GM12878 (cell line): ENCODE results near the gene HMCN2. TPM values are rescaled to one million over a fixed set of nuclear protein-coding genes. Genes with fewer than 3 reads are reported as not detected.

ENCODE experiments used
- ATAC-seq: fragments of 200-7000 bp; cut with Tn5 transposase; 3 replicates; pipeline ENCODE4 v1.9.1; 2020; ENCODE audit warnings: mild to moderate bottlenecking, moderate library complexity
- BruUV-seq: library from RNA; stranded (reverse); fragments of 400-500 nt; replicated peaks from 2 replicates; lab custom pipeline; 2021; lab: Mats Ljungman, UMichigan
- CTCF ChIA-PET: fragments of 300-600 bp; sonication (Branson Sonifier 250); formaldehyde crosslinking; extraction: SDS; loops from one replicate; lab custom pipeline; 2021; ENCODE audit warnings: inconsistent platforms; lab: Yijun Ruan, JAX
- POLR2A ChIA-PET: fragments of 350-600 bp; formaldehyde crosslinking; extraction: SDS; loops from one replicate; lab custom pipeline; 2021; ENCODE audit warnings: inconsistent platforms; lab: Charles Lee
- RAD21 ChIA-PET: fragments of 300-600 bp; sonication (Branson Sonifier 250); formaldehyde crosslinking; loops from one replicate; lab custom pipeline; 2023; ENCODE audit warnings: antibody characterized with exemption; ENCODE audit not compliant: unreplicated experiment; lab: Charles Lee
- SMC1A ChIA-PET: fragments of 300-600 bp; sonication (Branson Sonifier 250); formaldehyde crosslinking; loops from one replicate; lab custom pipeline; 2023; ENCODE audit not compliant: unreplicated experiment, uncharacterized antibody; lab: Charles Lee
- DNase-seq: peaks from one replicate; pipeline ENCODE4 v3.0.0-alpha.2; 2011; ENCODE audit warnings: low read depth, low spot score
- FAIRE-seq: peaks from 3 replicates; lab custom pipeline; 2011; peaks lifted over from hg19 to GRCh38; lab: Jason Lieb, UNC
- H2AFZ ChIP-seq: 2 replicates; pipeline ENCODE4 v1.6.0; 2011; ENCODE audit warnings: low read depth, low read length, control low read depth; ENCODE audit not compliant: control insufficient read depth
- H3K27ac ChIP-seq: 2 replicates; pipeline ENCODE4 v1.5.1; 2011; ENCODE audit warnings: control low read depth; ENCODE audit not compliant: control insufficient read depth, insufficient read depth
- H3K27me3 ChIP-seq, 2 experiments: replicated peaks in 1 of 2; 2 replicates each; pipeline versions ENCODE4 v1.6.0 to v1.6.1; 2011; ENCODE audit warnings: low read length in 1 of 2; ENCODE audit not compliant: control insufficient read depth in 2 of 2, insufficient read depth in 2 of 2
- H3K36me3 ChIP-seq, 2 experiments: 2 replicates each; pipeline ENCODE4 v1.5.1; 2011; ENCODE audit warnings: low read length in 1 of 2; ENCODE audit not compliant: control insufficient read depth in 2 of 2, insufficient read depth in 2 of 2
- H3K4me1 ChIP-seq: 2 replicates; pipeline ENCODE4 v1.6.1; 2011; ENCODE audit warnings: mild to moderate bottlenecking, low read length, moderate library complexity, mixed read lengths; ENCODE audit not compliant: control insufficient read depth, insufficient read depth
- H3K4me2 ChIP-seq: 2 replicates; pipeline ENCODE4 v1.6.0; 2011; ENCODE audit warnings: control low read depth; ENCODE audit not compliant: control insufficient read depth, insufficient read depth
- H3K4me3 ChIP-seq: fragments of 200-600 bp; sonication (generic); 2 replicates; pipeline ENCODE4 v1.5.1; 2016
- H3K79me2 ChIP-seq: 2 replicates; pipeline ENCODE4 v1.6.0; 2011; ENCODE audit warnings: low read length; ENCODE audit not compliant: control insufficient read depth, insufficient read depth
- H3K9ac ChIP-seq: 2 replicates; pipeline ENCODE4 v1.8.0; 2011; ENCODE audit warnings: low read length, control low read depth, mixed read lengths; ENCODE audit not compliant: control insufficient read depth, insufficient read depth
- H3K9me3 ChIP-seq: replicated peaks from 3 replicates; pipeline ENCODE4 v1.5.1; 2011; ENCODE audit warnings: mild to moderate bottlenecking, low read length; ENCODE audit not compliant: control insufficient read depth, insufficient read depth
- H4K20me1 ChIP-seq: 2 replicates; pipeline ENCODE4 v1.6.0; 2011; ENCODE audit not compliant: control insufficient read depth, insufficient read depth
- CREM ChIP-seq: IDR thresholded peaks from 2 replicates; pipeline ENCODE4 v1.6.1; 2014; ENCODE audit warnings: antibody characterized with exemption, low read depth
- IKZF1 ChIP-seq: fragments of 450-650 bp; conservative IDR thresholded peaks from 2 replicates; pipeline ENCODE4 v1.6.1; 2017; ENCODE audit warnings: antibody characterized with exemption, mild to moderate bottlenecking
- IRF5 ChIP-seq: fragments of 450-650 bp; IDR thresholded peaks from 2 replicates; pipeline ENCODE4 v1.6.1; 2017; ENCODE audit warnings: borderline replicate concordance
- NR2C1 ChIP-seq: fragments of 450-650 bp; IDR thresholded peaks from 2 replicates; pipeline ENCODE4 v1.6.1; 2017; ENCODE audit warnings: antibody characterized with exemption, mild to moderate bottlenecking, moderate library complexity
- RCOR1 ChIP-seq: conservative IDR thresholded peaks from 2 replicates; pipeline ENCODE4 v1.6.1; 2012; ENCODE audit warnings: low read depth, low read length, improper control_type of control experiment
- RELA ChIP-seq: fragments of 450-650 bp; IDR thresholded peaks from 2 replicates; pipeline ENCODE4 v1.8.0; 2014; ENCODE audit warnings: borderline replicate concordance; ENCODE audit not compliant: partially characterized antibody
- ZBTB4 ChIP-seq: fragments of 450-650 bp; formaldehyde crosslinking; IDR thresholded peaks from 2 replicates; pipeline ENCODE4 v1.4.0; 2022; ENCODE audit warnings: mild to moderate bottlenecking, moderate library complexity
- ZNF207 ChIP-seq: fragments of 450-650 bp; IDR thresholded peaks from 2 replicates; pipeline ENCODE4 v1.6.1; 2014; ENCODE audit warnings: antibody characterized with exemption, mild to moderate bottlenecking, borderline replicate concordance
- WGBS: methylation state at CpG from one replicate; pipeline ENCODE4 v1.1.6; 2016; ENCODE audit warnings: low lambda C conversion rate; ENCODE audit not compliant: insufficient replicate concordance, insufficient coverage; ENCODE audit errors: missing lambda C conversion rate; 5-methylcytosine and 5-hydroxymethylcytosine counted together
- in situ Hi-C: fragments of 300-500 bp; cut with MboI; formaldehyde crosslinking; loops from 9 replicates; pipeline ENCODE4 v1.14.3; 2018; ENCODE audit warnings: mixed read lengths
- intact Hi-C: fragments of 100-400 bp; cut with micrococcal nuclease; formaldehyde crosslinking; loops from one replicate; pipeline ENCODE4 v1.14.2; 2022; ENCODE audit not compliant: unreplicated experiment
- polyA plus RNA-seq, 11 experiments: library from polyadenylated mRNA; depleted of rRNA in 4 of 11; unstranded in 6 of 11; stranded (reverse) in 5 of 11; fragments of >200 nt; fragmentation: Nextera tagmentation in 4 of 11; fragmentation: Illumina TruSeq in 1 of 11; extraction: Ambion mirVana in 4 of 11; extraction: Trizol in 1 of 11; gene quantifications; 1 replicate in 1 of 11; 2 replicates in 10 of 11; pipeline versions ENCODE4 v1.2.1 to v1.2.3, GENCODE V29; 2011 to 2016; ENCODE audit warnings: inconsistent platforms in 2 of 11, missing spikeins in 2 of 11, low read depth in 1 of 11
- total RNA-seq, 4 experiments: library from RNA; depleted of rRNA in 3 of 4; stranded (reverse); fragments of >200 nt in 3 of 4; fragmentation: Illumina TruSeq in 1 of 4; extraction: Trizol in 1 of 4; gene quantifications; 2 replicates each; pipeline versions ENCODE4 v1.2.1 to v1.2.3, GENCODE V29; 2013 to 2021
- TF ChIP-seq, protein P1 (sequence below): IDR thresholded peaks from 2 replicates; pipeline ENCODE4 v1.6.1; 2011; ENCODE audit warnings: low read depth, low read length, improper control_type of control experiment, borderline replicate concordance

Gene HMCN2
- total and polyA plus RNA-seq, 10 of the 15 experiments (the other 5 are each of a cell fraction or from before 2014, with no cell fraction given): 0.04 TPM; not detected in 9

DNA sequence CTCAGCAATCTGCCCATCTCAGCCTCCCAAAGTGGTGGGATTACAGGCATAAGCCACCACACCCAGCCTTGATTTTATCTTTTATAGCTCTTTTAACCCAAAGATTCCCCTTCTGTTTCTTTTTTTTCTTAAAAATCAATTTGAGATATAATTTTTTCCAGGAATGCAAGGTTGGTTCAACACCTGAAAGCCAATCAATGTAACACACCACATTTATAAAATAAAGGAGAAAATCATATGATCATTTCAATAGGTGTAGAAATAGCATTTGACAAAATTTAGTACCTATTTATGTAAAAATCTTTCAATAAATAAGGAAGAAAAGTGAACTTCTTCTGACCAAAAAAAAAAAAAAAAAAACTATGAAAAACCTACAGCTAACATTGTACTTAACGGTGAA is 175.5 kb downstream of the HMCN2 start:
- DNase-seq (no peak), FAIRE-seq (no peak), ATAC-seq (no peak)
- RAD21 ChIA-PET: no interaction called here
- H3K36me3 ChIP-seq: no peaks in the 10 kb centered on the region
- no peak overlapping the region for H2AFZ ChIP-seq
- no peak overlapping the region for H3K9ac ChIP-seq
- H3K4me3 ChIP-seq: no peak overlapping the region
- WGBS: 44% methylated on average over 1 of the region's 1 CpG
- H3K4me2 ChIP-seq: no peak overlapping the region
- no peaks in the 10 kb centered on the region for H4K20me1 ChIP-seq
- CTCF ChIA-PET: no interaction called here
- H3K79me2 ChIP-seq: no peaks in the 10 kb centered on the region
- BruUV-seq: no TSS peak
- H3K4me1 ChIP-seq: no peaks in the 10 kb centered on the region
- intact Hi-C loops: no loop called here
- TF ChIP-seq IKZF1 (no peak), NR2C1 (no peak), RCOR1 (no peak), IRF5 (no peak), ZBTB4 (CRISPR knock-in tag) (no peak), ZNF207 (no peak), CREM (no peak), RELA (no peak)
- TF ChIP-seq, protein P1, sequence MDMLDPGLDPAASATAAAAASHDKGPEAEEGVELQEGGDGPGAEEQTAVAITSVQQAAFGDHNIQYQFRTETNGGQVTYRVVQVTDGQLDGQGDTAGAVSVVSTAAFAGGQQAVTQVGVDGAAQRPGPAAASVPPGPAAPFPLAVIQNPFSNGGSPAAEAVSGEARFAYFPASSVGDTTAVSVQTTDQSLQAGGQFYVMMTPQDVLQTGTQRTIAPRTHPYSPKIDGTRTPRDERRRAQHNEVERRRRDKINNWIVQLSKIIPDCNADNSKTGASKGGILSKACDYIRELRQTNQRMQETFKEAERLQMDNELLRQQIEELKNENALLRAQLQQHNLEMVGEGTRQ: no peak
- POLR2A ChIA-PET: no interaction called here
- peaks cover 3% of the 10 kb centered on the region; the same call in 2 of the 3 replicates for H3K9me3 ChIP-seq
- in situ Hi-C loops: no loop called here
- H3K27ac ChIP-seq: no peak overlapping the region
- no peaks in the 10 kb centered on the region; a peak in 3 of 4 replicates for H3K27me3 ChIP-seq
- SMC1A ChIA-PET: no interaction called here
